HepG2 (cell line): ENCODE results near the gene GUK1. TPM values are rescaled to one million over a fixed set of nuclear protein-coding genes. Genes with fewer than 3 reads are reported as not detected.

Experiments used
- ADNP ChIP-seq: sonication (generic); formaldehyde crosslinking; IDR thresholded peaks from 2 replicates; pipeline ENCODE4 v1.4.0; 2020; ENCODE audit warnings: missing genetic modification reagents
- REPIN1 ChIP-seq: sonication (generic); formaldehyde crosslinking; IDR thresholded peaks from 2 replicates; pipeline ENCODE4 v1.8.0; 2022; ENCODE audit warnings: missing genetic modification reagents, low read depth, mild to moderate bottlenecking, borderline replicate concordance
- REST ChIP-seq, 2 experiments: IDR thresholded peaks; 2 replicates each; pipeline ENCODE4 v1.6.1; 2011 to 2012; ENCODE audit warnings: low read length in 2 of 2, borderline replicate concordance in 1 of 2, low read depth in 1 of 2, mild to moderate bottlenecking in 1 of 2, moderate library complexity in 1 of 2
- TFE3 ChIP-seq: IDR thresholded peaks from 2 replicates; pipeline ENCODE4 v1.6.1; 2016
- ZBED4 ChIP-seq: sonication (generic); formaldehyde crosslinking; IDR thresholded peaks from 2 replicates; pipeline ENCODE4 v1.4.0; 2020; ENCODE audit warnings: missing genetic modification reagents, borderline replicate concordance
- ZBTB26 ChIP-seq: IDR thresholded peaks from 2 replicates; pipeline ENCODE4 v1.6.1; 2016; ENCODE audit warnings: missing compliant biosample characterization, missing genetic modification reagents, borderline replicate concordance
- ZFP91 ChIP-seq: sonication (generic); formaldehyde crosslinking; IDR thresholded peaks from 2 replicates; pipeline ENCODE4 v1.9.0; 2022; ENCODE audit warnings: missing genetic modification reagents, mild to moderate bottlenecking, borderline replicate concordance
- ZNF124 ChIP-seq: sonication (generic); formaldehyde crosslinking; IDR thresholded peaks from 2 replicates; pipeline ENCODE4 v1.4.0; 2020; ENCODE audit warnings: missing genetic modification reagents
- ZNF264 ChIP-seq: sonication (generic); formaldehyde crosslinking; IDR thresholded peaks from 2 replicates; pipeline ENCODE4 v1.4.0; 2020; ENCODE audit warnings: missing genetic modification reagents
- ZNF709 ChIP-seq: sonication (generic); formaldehyde crosslinking; IDR thresholded peaks from 2 replicates; pipeline ENCODE4 v1.5.0; 2020; ENCODE audit warnings: mild to moderate bottlenecking, missing genetic modification reagents
- ZNF737 ChIP-seq: sonication (generic); formaldehyde crosslinking; IDR thresholded peaks from 2 replicates; pipeline ENCODE4 v1.5.0; 2020; ENCODE audit warnings: missing genetic modification reagents, mild to moderate bottlenecking, borderline replicate concordance
- ZNF83 ChIP-seq: sonication (generic); formaldehyde crosslinking; IDR thresholded peaks from 2 replicates; pipeline ENCODE4 v1.4.0; 2020; ENCODE audit warnings: missing genetic modification reagents, mild to moderate bottlenecking, borderline replicate concordance
- ZNF878 ChIP-seq: sonication (generic); formaldehyde crosslinking; IDR thresholded peaks from 2 replicates; pipeline ENCODE4 v1.8.1; 2023; ENCODE audit warnings: mild to moderate bottlenecking, missing genetic modification reagents, moderate library complexity
- polyA plus RNA-seq, 8 experiments: library from polyadenylated mRNA; depleted of rRNA in 3 of 8; stranded (reverse) in 7 of 8; unstranded in 1 of 8; fragments of >200 nt; fragmentation: Illumina TruSeq in 4 of 8; extraction: Trizol in 4 of 8; gene quantifications; 2 replicates each; pipeline versions ENCODE4 v1.2.1 to v1.2.3, GENCODE V29; 2011 to 2016; ENCODE audit warnings: low read depth in 4 of 8, missing spikeins in 1 of 8, mixed read lengths in 1 of 8; ENCODE audit not compliant: insufficient read depth in 1 of 8
- total RNA-seq, 5 experiments: library from RNA; depleted of rRNA; stranded (reverse); fragments of >200 nt; fragmentation: Illumina TruSeq; extraction: Trizol; gene quantifications; 2 replicates each; pipeline ENCODE4 v1.2.3, GENCODE V29; 2016; ENCODE audit warnings: low read depth in 1 of 5

GUK1 gene
- total and polyA plus RNA-seq, 2 of the 13 experiments (the other 11 are each of a cell fraction or from before 2014, with no cell fraction given) = 116 to 154 TPM

- TF ChIP-seq ADNP (CRISPR knock-in tag) = no peak
- peak; percentile 92; the same call in 1 of the 2 replicates for TF ChIP-seq ZBED4 (CRISPR knock-in tag)
- TF ChIP-seq ZNF709 (CRISPR knock-in tag) = 0 out of 2 replicates have a peak, but pooled peaks have one; percentile 44
- TF ChIP-seq ZNF878 = peak; percentile 65; the same call in 1 of the 2 replicates
- peak in 1 of 2 experiments; percentile 17; a peak in 1 of 4 replicates for TF ChIP-seq REST (IDR thresholded peaks at IDR 0.05; ENCODE audit: borderline replicate concordance in 1 of 2, low read depth in 1 of 2, low read length in 2 of 2)
- no peak for TF ChIP-seq ZNF737 (CRISPR knock-in tag)
- TF ChIP-seq ZNF124 = peak; percentile 87
- TF ChIP-seq ZFP91 (CRISPR knock-in tag) = peak; percentile 91
- TF ChIP-seq REPIN1 = peak; percentile 95
- peak; percentile 69; the same call in 1 of the 2 replicates for TF ChIP-seq ZBTB26 (CRISPR knock-in tag)
- TF ChIP-seq TFE3 (CRISPR knock-in tag) = peak; percentile 78
- 0 out of 2 replicates have a peak, but pooled peaks have one; percentile 57 for TF ChIP-seq ZNF264 (CRISPR knock-in tag)
- TF ChIP-seq ZNF83 (CRISPR knock-in tag) = no peak
These were observed 37.1 kb upstream of the GUK1 start, which contains the start of gene C1orf35 (continued) for GRCh38 chr1:228102791-228103620.
